WERI-Rb-1 (cell line): ENCODE results near the gene DOLK.
"Not testable (repeated sequence)": the region's sequence is repeated elsewhere in the genome, so short reads cannot be mapped to it uniquely, and the experiment has no call there.

Experiments
- DNase-seq: peaks from one replicate; pipeline ENCODE4 v3.0.0-alpha.2; 2020
- H3K27ac ChIP-seq: fragments of 250-450 bp; sonication (Bioruptor Pico); 2 replicates; pipeline ENCODE4 v1.5.1; 2020; ENCODE audit warnings: mild to moderate bottlenecking, moderate library complexity
- H3K27me3 ChIP-seq: fragments of 250-450 bp; sonication (Bioruptor Pico); 2 replicates; pipeline ENCODE4 v1.5.1; 2021; ENCODE audit warnings: mild to moderate bottlenecking, low read depth, moderate library complexity; ENCODE audit not compliant: insufficient read depth, severe bottlenecking
- H3K36me3 ChIP-seq: fragments of 250-450 bp; sonication (Bioruptor Pico); 2 replicates; pipeline ENCODE4 v1.5.1; 2020; ENCODE audit warnings: mild to moderate bottlenecking, moderate library complexity
- H3K4me3 ChIP-seq: 2 replicates; pipeline ENCODE4 v1.5.1; 2011; ENCODE audit warnings: low read depth, mild to moderate bottlenecking, control low read depth, low read length
- H3K9me3 ChIP-seq: fragments of 250-450 bp; sonication (Bioruptor Pico); 2 replicates; pipeline ENCODE4 v1.5.1; 2021; ENCODE audit warnings: mild to moderate bottlenecking, moderate library complexity; ENCODE audit not compliant: severe bottlenecking
- TF ChIP-seq, protein P1 (sequence below): IDR thresholded peaks from 2 replicates; pipeline ENCODE4 v1.5.1; 2011; ENCODE audit warnings: low read depth, mild to moderate bottlenecking, control low read depth, inconsistent platforms, low read length

The DOLK gene

DNA sequence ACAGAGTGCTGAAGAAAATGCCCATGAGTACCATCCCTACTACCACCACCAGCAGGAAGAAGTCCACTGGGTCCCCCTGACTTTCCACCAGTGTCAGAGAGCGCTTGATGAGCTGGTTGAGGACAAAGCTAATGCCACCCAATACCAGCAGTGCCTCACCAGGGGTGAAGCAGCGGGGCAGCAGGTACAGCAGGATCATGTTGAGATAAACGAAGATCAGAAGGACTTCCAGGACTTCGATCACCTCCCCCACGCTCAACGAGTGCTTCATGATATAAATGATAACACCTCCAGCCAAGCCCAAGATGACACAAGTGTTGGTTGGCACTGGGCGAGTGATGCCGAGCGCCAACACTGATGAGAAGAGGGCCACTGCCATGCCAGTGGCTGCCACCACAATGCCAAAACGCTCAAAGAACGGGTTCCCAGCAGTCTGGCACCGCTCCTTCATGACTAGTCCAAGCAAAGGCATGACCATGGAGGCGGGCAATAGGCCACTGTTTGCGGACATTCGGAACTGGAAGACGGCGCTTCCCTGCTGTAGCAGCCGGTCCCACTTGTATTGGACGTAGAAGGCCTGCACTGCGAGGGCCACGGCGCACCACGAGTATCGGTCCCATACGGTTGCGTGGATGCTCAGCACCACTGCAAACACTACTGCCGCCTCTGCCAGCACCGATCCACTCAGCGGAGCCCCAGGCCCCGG is 679 bp downstream of the DOLK start:
- Histone ChIP-seq H3K27me3 (no peaks in the 10 kb centered on the region), H3K9me3 (no peaks in the 10 kb centered on the region), H3K36me3 (peaks cover 53% of the 10 kb centered on the region), H3K27ac (peak overlapping the region; percentile 94), H3K4me3 (peak overlapping the region; percentile 69)
- no peak for DNase-seq
- TF ChIP-seq, protein P1, sequence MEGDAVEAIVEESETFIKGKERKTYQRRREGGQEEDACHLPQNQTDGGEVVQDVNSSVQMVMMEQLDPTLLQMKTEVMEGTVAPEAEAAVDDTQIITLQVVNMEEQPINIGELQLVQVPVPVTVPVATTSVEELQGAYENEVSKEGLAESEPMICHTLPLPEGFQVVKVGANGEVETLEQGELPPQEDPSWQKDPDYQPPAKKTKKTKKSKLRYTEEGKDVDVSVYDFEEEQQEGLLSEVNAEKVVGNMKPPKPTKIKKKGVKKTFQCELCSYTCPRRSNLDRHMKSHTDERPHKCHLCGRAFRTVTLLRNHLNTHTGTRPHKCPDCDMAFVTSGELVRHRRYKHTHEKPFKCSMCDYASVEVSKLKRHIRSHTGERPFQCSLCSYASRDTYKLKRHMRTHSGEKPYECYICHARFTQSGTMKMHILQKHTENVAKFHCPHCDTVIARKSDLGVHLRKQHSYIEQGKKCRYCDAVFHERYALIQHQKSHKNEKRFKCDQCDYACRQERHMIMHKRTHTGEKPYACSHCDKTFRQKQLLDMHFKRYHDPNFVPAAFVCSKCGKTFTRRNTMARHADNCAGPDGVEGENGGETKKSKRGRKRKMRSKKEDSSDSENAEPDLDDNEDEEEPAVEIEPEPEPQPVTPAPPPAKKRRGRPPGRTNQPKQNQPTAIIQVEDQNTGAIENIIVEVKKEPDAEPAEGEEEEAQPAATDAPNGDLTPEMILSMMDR = no peak

DNA sequence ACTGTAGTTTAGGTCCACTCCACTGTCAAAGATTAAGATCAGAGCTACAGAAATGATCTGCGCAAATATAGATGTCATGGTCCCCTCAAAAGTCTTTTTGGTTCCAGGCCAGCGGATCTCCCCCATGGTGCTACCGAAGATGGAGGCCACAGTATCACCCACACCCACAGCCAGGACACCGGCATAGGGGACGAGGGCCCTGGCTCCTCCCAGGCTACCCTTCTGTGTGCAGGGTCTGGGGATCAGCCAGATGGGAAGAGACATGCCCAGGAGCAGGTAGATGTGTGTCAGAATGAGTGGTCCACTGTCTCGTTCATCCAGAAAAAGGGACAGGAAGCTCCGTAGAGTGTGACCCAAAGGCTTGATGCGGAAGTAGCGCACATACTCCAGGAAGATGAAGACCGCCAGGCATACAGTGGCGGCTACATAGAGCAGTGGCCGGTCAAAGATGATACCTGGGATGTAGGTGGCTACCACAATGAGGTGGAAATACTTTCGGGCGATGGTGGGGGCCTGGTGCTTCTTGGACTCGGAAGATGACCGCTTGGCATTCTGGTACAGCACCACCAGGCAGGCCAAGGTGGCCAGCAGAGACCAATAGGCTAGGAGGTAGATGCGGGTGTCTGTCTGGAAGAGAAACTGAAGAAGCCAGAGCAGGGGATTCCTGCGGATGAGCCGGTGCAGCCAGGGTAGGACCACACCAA is 1.5 kb downstream of the DOLK start:
- TF ChIP-seq, protein P1 = no peak
- H3K9me3 ChIP-seq = no peaks in the 10 kb centered on the region
- H3K27ac ChIP-seq = no peak overlapping the region
- H3K36me3 ChIP-seq = peaks cover 45% of the 10 kb centered on the region
- no peaks in the 10 kb centered on the region for H3K27me3 ChIP-seq
- H3K4me3 ChIP-seq = no peak overlapping the region
- no peak for DNase-seq

DNA sequence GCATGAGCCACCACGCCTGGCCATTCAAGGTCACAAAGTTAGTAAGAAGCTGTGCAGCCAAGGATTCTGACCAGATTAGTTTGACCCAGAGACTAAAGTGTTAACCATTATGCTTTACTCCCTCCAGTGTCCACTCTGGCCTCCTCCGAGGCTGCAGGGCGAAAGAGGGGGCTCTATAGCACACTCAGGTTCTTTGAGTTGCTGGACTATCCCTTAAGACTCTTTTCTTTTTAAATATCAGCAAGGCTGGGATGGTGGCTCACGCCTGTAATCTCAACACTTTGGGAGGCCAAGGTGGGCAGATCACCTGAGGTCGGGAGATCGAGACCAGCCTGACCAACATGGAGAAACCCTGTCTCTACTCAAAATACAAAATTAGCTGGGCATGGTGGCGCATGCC is 2.4 kb downstream of the DOLK start:
- H3K27me3 ChIP-seq, H3K27ac ChIP-seq, H3K4me3 ChIP-seq, H3K9me3 ChIP-seq, DNase-seq: not testable (repeated sequence)
- peaks cover 35% of the 10 kb centered on the region for H3K36me3 ChIP-seq

DNA sequence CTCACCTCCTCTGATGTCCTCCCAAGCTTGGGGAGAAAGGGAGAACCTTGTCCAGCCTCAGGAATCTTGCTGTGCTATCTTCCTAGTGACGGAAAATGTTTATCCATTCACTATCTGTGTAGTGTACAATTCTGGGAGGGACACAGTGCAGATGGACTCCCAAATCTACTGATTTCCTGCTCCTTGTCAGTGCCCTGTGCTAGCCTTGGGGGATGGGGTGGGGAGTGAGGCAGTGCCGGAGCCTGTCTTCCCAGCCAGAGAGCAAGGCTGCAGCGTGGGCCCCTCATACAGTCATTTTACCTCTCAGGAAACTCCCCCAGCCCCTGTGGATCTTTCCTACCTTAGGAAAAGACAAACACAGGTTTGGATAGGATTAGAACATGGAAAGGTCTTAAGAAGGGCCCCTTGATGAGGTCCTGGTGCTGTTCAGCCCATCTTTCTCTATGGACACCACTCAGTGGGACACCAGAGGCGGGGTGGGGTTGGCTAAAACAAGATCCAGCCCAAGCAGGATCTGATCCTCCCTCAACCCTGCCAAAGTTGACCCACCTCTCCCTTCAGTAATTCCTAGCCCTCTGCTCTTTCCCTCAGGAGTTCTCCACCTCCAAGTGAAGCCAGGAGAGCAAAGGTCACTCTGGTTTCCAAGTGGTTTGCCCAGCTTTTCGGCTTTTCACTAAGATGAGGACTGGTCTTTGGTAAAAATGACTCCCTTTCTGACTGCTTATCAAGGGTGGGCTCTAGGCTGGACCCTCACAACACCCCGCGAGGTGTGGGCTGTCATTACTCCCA is 3.4 kb downstream of the DOLK start:
- Histone ChIP-seq H3K27me3 (no peaks in the 10 kb centered on the region), H3K4me3 (no peak overlapping the region), H3K27ac (no peak overlapping the region), H3K36me3 (peaks cover 26% of the 10 kb centered on the region), H3K9me3 (no peaks in the 10 kb centered on the region)
- no peak for DNase-seq
- TF ChIP-seq, protein P1 = no peak

DNA sequence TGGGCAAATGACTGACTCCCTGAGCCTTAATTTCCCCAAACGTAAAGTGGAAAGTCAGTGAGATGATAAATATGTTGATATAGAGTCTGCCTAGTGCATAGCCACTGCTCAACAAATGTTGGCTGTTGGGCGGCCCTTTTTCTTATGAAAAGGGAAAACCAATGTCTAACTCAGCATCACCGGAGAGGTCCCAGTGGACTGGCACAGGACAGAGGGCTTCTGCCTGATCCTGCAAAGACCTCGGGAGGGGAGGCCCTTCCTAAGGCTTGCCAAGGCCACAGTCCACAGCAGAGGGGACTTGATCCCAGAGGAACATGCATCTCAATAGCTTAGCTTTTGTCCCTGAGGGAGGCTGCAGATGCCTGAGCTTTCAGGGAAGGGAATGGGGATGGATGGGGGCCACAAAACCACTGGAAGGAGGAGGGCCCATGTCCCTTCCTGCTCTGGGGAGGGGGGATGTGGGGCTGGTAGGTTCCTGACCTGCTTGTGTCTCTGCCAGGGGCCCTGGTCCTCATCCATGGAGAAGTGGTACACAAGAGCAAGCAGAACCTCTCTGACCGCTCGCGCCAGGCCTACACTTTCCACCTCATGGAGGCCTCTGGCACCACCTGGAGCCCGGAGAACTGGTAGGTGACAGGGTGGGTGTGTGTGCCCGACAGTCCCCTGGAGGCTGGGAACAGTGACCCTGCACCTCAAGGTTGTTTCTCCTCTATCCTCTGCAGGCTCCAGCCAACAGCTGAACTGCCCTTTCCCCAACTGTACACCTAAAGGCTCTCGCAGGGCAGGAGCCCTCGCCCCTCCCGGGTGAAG is 6.3 kb downstream of the DOLK start:
- no peaks in the 10 kb centered on the region for H3K9me3 ChIP-seq

More for the DNA sequence above, 6.3 kb downstream of the DOLK start:
- Histone ChIP-seq H3K4me3 (no peak overlapping the region), H3K27me3 (no peaks in the 10 kb centered on the region), H3K36me3 (peaks cover 12% of the 10 kb centered on the region), H3K27ac (no peak overlapping the region; the same call in 1 of the 2 replicates)
- TF ChIP-seq, protein P1 = no peak
- DNase-seq = no peak
